ENCODE results near the gene RAD51B. TPM values are rescaled to one million over a fixed set of nuclear protein-coding genes. Genes with fewer than 3 reads are reported as not detected.
"Not testable (repeated sequence)": the region's sequence is repeated elsewhere in the genome, so short reads cannot be mapped to it uniquely, and the experiment has no call there.

The RAD51B gene
- total RNA-seq, 4 donors from 2014 or later: 12.6 to 26.4 (median 16.7) TPM

DNA sequence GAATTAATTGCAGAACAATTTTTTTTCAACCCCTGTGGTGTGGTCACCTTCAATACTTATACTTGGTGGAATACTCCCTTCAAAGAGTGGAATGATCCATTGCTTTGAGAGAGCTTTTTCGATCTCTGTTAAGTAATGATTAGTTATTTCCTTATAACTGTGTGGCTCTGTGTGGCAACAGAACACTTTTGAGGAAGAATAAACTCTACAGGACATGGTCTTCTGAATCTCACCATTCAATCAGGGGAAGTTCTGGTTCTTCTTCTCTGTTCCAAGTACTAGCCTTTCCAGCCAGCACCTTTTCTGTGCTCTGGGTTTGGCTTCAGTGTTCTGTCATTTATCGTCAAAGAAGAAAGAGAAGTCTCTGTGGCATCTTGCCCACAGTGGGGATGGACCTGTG is 604.1 kb downstream of the RAD51B start:
- Histone ChIP-seq H3K4me3 (no peak overlapping the region), H3K4me1 (no peaks in the 10 kb centered on the region), H3K27ac (no peak overlapping the region), H3K36me3 (no peaks in the 10 kb centered on the region), H3K9me3 (peaks cover 0 to 4% (median 0%) of the 10 kb centered on the region in 4 donors), H3K27me3 (no peaks in the 10 kb centered on the region)
- 84 to 85% methylated on average over 2 of the region's 2 CpGs for WGBS, 2 donors
- TF ChIP-seq, protein P1, sequence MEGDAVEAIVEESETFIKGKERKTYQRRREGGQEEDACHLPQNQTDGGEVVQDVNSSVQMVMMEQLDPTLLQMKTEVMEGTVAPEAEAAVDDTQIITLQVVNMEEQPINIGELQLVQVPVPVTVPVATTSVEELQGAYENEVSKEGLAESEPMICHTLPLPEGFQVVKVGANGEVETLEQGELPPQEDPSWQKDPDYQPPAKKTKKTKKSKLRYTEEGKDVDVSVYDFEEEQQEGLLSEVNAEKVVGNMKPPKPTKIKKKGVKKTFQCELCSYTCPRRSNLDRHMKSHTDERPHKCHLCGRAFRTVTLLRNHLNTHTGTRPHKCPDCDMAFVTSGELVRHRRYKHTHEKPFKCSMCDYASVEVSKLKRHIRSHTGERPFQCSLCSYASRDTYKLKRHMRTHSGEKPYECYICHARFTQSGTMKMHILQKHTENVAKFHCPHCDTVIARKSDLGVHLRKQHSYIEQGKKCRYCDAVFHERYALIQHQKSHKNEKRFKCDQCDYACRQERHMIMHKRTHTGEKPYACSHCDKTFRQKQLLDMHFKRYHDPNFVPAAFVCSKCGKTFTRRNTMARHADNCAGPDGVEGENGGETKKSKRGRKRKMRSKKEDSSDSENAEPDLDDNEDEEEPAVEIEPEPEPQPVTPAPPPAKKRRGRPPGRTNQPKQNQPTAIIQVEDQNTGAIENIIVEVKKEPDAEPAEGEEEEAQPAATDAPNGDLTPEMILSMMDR (IDR thresholded peaks at IDR 0.05): no peak
- DNase-seq (ENCODE audit: low spot score in 2 of 2): no peak

DNA sequence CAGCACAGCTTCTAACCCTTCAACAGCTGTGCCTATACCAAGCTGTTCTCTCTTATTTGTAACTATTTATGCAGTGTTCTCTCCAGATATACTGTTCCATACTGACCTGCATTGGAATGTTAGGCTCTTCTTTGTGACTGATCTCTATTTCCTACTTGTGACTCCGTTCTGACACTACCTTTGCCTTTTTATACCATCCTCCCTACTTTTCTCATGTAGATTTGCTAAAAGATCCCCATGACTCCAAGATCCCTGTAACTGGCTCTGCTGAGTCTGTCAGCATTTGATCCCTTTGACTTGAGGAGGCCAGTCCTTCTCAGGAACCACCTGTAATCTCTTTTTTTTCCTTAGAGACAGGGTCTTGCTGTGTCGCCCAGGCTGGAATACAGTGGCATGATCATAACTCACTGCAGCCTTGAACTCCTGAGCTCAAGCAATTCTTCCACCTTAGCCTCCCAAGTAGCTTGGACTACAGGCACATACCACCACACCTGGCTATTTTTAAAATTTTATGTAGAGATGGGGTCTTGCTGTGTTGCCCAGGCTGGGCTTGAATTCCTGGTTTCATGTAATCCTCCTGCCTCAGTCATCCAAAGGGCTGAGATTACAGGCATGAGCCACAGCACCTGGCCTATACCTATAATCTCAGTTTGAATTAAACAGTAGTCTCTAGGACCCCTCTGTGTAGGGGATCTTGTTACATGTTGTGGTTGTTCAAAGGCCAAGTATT is 605.0 kb downstream of the RAD51B start:
- no peak overlapping the region for H3K4me3 ChIP-seq
- no peaks in the 10 kb centered on the region for H3K36me3 ChIP-seq
- 48 to 93% methylated on average over 2 of the region's 2 CpGs for WGBS, 2 donors
- no peak overlapping the region for H3K27ac ChIP-seq
- TF ChIP-seq, protein P1 (IDR thresholded peaks at IDR 0.05): no peak
- TF ChIP-seq EP300 (IDR thresholded peaks at IDR 0.05) (no peak), POLR2A (IDR thresholded peaks at IDR 0.05) (no peak)
- no peaks in the 10 kb centered on the region for H3K27me3 ChIP-seq
- DNase-seq (ENCODE audit: low spot score in 2 of 2): no peak
- H3K4me1 ChIP-seq: no peaks in the 10 kb centered on the region
- H3K9me3 ChIP-seq: peaks cover 0 to 5% (median 0%) of the 10 kb centered on the region in 4 donors

DNA sequence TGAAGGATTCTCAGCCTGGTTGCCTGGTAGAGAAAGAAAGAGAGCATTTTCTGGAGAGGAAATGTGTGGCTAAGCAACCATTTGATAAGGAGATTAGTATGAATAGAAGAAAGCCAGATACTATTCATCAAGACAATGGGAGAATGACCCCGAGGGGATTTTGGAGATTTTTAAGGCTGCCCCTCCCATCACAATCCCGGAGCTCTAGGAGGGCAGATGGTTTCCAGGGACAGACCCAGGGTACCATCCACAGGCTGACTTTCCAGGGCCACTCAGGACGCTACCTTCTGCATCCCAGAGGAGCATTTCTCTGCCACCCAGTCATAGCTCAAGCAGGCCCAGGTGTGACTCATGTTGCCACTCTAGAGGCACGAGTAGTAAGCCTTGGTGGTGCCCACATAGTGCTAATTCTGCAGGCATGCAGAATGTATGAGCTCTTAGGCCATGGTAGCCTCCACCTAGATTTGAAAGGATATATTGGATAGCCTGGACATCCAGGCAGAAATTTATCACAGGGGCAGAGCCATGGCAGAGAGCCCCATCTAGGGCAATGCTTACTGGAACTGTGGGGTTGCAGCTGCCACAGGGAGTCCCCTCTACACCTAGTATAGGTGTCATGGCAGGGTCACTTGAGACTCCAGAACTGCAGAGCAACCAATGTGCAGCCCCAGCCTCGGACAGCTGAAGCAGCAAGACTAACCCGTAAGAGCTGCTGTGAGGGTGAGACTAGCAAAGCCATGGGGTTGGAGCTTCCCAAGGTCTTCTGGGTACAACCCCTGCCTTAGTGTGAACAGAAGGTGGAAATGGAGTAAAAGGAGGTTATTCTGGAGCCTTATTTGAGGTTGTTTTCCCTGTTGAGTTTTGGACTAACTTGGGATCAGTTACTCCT is 607.3 kb downstream of the RAD51B start:
- TF ChIP-seq POLR2A (IDR thresholded peaks at IDR 0.05) (no peak), EP300 (IDR thresholded peaks at IDR 0.05) (no peak)
- TF ChIP-seq, protein P1 (IDR thresholded peaks at IDR 0.05): no peak
- H3K9me3 ChIP-seq: peaks cover 0 to 12% (median 0%) of the 10 kb centered on the region in 4 donors
- DNase-seq (ENCODE audit: low spot score in 2 of 2): no peak
- no peak overlapping the region for H3K27ac ChIP-seq
- H3K36me3 ChIP-seq: no peaks in the 10 kb centered on the region
- H3K4me3 ChIP-seq: no peak overlapping the region
- WGBS, 2 donors: 84 to 86% methylated on average over 6 of the region's 6 CpGs
- H3K27me3 ChIP-seq: no peaks in the 10 kb centered on the region
- H3K4me1 ChIP-seq: no peaks in the 10 kb centered on the region

DNA sequence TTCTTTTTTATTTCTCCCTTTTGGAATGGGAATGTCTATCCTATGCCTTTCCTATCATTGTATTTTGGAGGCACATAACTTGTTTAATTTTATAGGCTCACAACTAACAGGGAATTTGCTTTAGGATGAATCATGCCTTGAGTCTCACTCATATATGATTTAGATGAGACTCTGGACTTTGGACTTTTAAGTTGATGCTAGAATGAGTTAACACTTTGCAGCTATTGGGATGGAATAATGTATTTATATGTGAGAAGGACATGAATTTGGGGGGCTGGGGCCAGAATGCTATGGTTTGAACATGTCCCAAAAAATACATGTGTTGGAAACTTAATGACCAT is 607.9 kb downstream of the RAD51B start:
- Histone ChIP-seq H3K9me3 (peaks cover 0 to 12% (median 0%) of the 10 kb centered on the region in 4 donors), H3K4me3 (no peak overlapping the region), H3K27ac (no peak overlapping the region), H3K27me3 (no peaks in the 10 kb centered on the region), H3K36me3 (no peaks in the 10 kb centered on the region), H3K4me1 (no peaks in the 10 kb centered on the region)
- TF ChIP-seq, protein P1 (IDR thresholded peaks at IDR 0.05): no peak
- TF ChIP-seq EP300 (IDR thresholded peaks at IDR 0.05): no peak
- TF ChIP-seq POLR2A (IDR thresholded peaks at IDR 0.05): no peak
- DNase-seq (ENCODE audit: low spot score in 2 of 2): no peak

DNA sequence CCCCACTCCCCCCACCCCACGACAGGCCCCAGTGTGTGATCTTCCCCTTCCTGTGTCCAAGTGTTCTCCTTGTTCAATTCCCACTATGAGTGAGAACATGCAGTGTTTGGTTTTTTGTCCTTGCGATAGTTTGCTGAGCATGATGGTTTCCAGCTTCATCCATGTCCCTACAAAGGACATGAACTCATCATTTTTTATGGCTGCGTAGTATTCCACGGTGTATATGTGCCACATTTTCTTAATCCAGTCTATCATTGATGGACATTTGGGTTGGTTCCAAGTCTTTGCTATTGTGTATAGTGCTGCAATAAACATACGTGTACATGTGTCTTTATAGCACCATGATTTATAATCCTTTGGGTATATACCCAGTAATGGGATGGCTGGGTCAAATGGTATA is 609.3 kb downstream of the RAD51B start:
- not testable (repeated sequence) for H3K4me1 ChIP-seq; DNase-seq (ENCODE audit: low spot score in 2 of 2); H3K27ac ChIP-seq; H3K27me3 ChIP-seq; H3K4me3 ChIP-seq; H3K36me3 ChIP-seq
- WGBS, 2 donors: 95 to 96% methylated on average over 5 of the region's 5 CpGs
- peaks cover 0 to 12% (median 0%) of the 10 kb centered on the region in 4 donors for H3K9me3 ChIP-seq

DNA sequence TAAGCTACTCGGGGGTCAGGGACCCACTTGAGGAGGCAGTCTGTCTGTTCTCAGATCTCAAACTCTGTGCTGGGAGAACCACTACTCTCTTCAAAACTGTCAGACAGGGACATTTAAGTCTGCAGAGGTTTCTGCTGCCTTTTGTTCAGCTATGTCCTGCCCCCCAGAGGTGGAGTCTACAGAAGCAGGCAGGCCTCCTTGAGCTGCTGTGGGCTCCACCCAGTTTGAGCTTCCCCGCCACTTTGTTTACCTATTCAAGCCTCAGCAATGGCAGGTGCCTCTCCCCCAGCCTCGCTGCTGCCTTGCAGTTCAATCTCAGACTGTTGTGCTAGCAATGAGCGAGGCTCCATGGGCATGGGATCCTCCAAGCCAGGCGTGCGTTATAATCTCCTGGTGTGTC is 614.6 kb downstream of the RAD51B start:
- H3K4me1 ChIP-seq; H3K36me3 ChIP-seq; H3K27ac ChIP-seq; H3K4me3 ChIP-seq; H3K27me3 ChIP-seq; DNase-seq (ENCODE audit: low spot score in 2 of 2): not testable (repeated sequence)
- 79 to 94% methylated on average over 5 to 6 of the region's 6 CpGs for WGBS, 2 donors
- peaks cover 0 to 22% (median 0%) of the 10 kb centered on the region in 4 donors for H3K9me3 ChIP-seq

DNA sequence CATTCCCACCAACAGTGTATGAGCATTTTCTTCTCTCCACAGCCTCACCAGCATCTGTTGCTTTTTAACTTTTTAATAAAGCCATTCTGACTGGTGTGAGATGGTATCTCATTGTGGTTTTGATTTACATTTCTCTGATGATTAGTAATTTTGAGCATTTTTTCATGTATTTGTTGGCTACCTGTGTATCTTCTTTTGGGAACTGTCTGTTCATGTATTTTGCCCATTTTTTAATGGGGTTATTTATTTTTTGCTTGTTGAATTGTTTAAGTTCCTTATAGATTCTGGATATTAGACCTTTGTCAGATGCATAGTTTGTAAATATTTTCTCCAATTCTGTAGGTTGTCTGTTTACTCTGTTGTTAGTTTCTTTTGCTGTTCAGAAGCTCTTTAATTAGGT is 616.1 kb downstream of the RAD51B start:
- peaks cover 0 to 14% (median 0%) of the 10 kb centered on the region in 4 donors for H3K9me3 ChIP-seq
- not testable (repeated sequence) for H3K4me3 ChIP-seq, H3K36me3 ChIP-seq

More for the DNA sequence above, 616.1 kb downstream of the RAD51B start:
- H3K27me3 ChIP-seq; H3K27ac ChIP-seq; DNase-seq (ENCODE audit: low spot score in 2 of 2): not testable (repeated sequence)
- peaks cover 0 to 12% (median 4%) of the 10 kb centered on the region in 4 donors for H3K4me1 ChIP-seq

All from tibial nerve (tissue), 4 donors.